Activated naive CD4-positive, alpha-beta T cell treated with anti-CD3 and anti-CD28 coated beads for 36 hours (primary cell): ENCODE data around the gene GAREM2. TPM values are rescaled to one million over a fixed set of nuclear protein-coding genes. Genes with fewer than 3 reads are reported as not detected.

Experiments used
- CTCF ChIA-PET: fragments of 350-600 bp; sonication (Branson Sonifier 250); formaldehyde crosslinking; loops from one replicate; lab custom pipeline; 2021; ENCODE audit warnings: antibody characterized with exemption; lab: Charles Lee
- DNase-seq: peaks from one replicate; pipeline ENCODE4 v3.0.0-alpha.2; 2020
- H3K27ac Mint-ChIP-seq: one replicate; pipeline ENCODE4 v1.8.0; 2021; ENCODE audit warnings: mild to moderate bottlenecking, mixed read lengths
- H3K27me3 Mint-ChIP-seq: one replicate; pipeline ENCODE4 v1.8.0; 2021; ENCODE audit warnings: low read depth, mixed read lengths
- H3K36me3 Mint-ChIP-seq: one replicate; pipeline ENCODE4 v1.8.0; 2021; ENCODE audit warnings: low read depth, mixed read lengths
- H3K4me1 Mint-ChIP-seq: one replicate; pipeline ENCODE4 v1.8.0; 2021; ENCODE audit warnings: low read depth, mixed read lengths
- H3K4me3 Mint-ChIP-seq: one replicate; pipeline ENCODE4 v1.8.0; 2021; ENCODE audit warnings: mild to moderate bottlenecking, moderate library complexity, mixed read lengths
- H3K9me3 Mint-ChIP-seq: one replicate; pipeline ENCODE4 v1.8.0; 2021; ENCODE audit warnings: mixed read lengths
- intact Hi-C: fragments of 100-400 bp; cut with micrococcal nuclease; formaldehyde crosslinking; loops from one replicate; pipeline ENCODE4 v1.15.1; 2023
- total RNA-seq, 2 experiments: library from RNA; stranded (reverse); gene quantifications; one replicate each; pipeline ENCODE4 v1.2.3, GENCODE V29; 2021

Gene GAREM2
- total RNA-seq, 2 experiments from 2014 or later, result 1.1 to 1.3 TPM

DNA sequence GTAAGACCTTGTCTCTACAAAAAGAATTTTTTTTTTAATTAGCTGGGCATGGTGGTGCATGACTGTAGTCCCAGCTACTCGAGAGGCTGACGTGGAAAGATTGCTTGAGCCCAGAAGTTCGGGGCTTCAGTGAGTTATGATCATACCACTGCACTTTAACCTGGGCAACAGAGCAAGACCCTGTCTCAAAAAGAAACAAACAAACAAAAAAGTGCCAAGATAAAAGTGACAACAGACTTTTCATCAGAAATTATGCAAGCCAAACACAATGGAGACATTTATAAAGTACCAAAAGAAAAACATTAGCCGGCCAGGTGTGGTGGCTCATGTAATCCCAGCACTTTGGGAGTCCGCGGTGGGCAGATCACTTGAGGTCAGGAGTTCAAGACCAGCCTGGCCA, 44.8 kb downstream of the GAREM2 start:
- intact Hi-C loops, result no loop called here
- no peak overlapping the region for H3K27ac Mint-ChIP-seq
- no peaks in the 10 kb centered on the region for H3K9me3 Mint-ChIP-seq
- H3K4me1 Mint-ChIP-seq, result no peaks in the 10 kb centered on the region
- DNase-seq, result no peak
- no peaks in the 10 kb centered on the region for H3K27me3 Mint-ChIP-seq
- CTCF ChIA-PET, result interaction anchor here (0.6 to 0.7 kb wide), 2 partner anchors 46 to 133 kb away, joined by 3 to 5 read pairs; no protein-coding TSS in a partner anchor
- H3K36me3 Mint-ChIP-seq, result peaks cover 21% of the 10 kb centered on the region
- H3K4me3 Mint-ChIP-seq, result no peak overlapping the region

GRCh38 chr2:26223018-26223417, 50.1 kb downstream of the GAREM2 start:
- DNase-seq, result no peak
- intact Hi-C loops, result no loop called here
- no peak overlapping the region for H3K4me3 Mint-ChIP-seq
- H3K27me3 Mint-ChIP-seq, result no peaks in the 10 kb centered on the region
- no peaks in the 10 kb centered on the region for H3K9me3 Mint-ChIP-seq
- CTCF ChIA-PET, result no interaction called here
- no peaks in the 10 kb centered on the region for H3K4me1 Mint-ChIP-seq
- H3K36me3 Mint-ChIP-seq, result peaks cover 28% of the 10 kb centered on the region
- H3K27ac Mint-ChIP-seq, result no peak overlapping the region

DNA sequence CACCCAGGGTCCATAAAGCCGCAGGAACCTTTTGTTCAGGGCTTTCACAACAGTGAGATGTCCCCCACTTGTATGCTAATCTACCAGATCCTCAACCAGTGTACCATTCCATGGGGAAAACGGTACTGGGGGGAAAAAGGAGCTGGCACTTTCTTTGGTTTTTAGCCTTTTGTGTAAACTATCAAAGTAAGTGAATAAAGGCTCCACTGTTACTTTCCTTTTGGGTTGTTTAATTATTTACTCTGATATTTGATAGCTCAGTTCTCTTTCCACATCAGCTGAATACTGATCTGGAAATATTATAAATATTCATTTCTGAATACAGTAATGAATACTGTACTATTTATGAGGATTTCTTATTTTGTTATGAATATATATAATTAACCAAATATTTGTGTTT, 51.2 kb downstream of the GAREM2 start:
- Mint-ChIP-seq H3K36me3 (peaks cover 32% of the 10 kb centered on the region), H3K4me1 (no peaks in the 10 kb centered on the region), H3K9me3 (no peaks in the 10 kb centered on the region), H3K27ac (no peak overlapping the region), H3K27me3 (no peaks in the 10 kb centered on the region), H3K4me3 (no peak overlapping the region)
- CTCF ChIA-PET, result no interaction called here
- no peak for DNase-seq
- intact Hi-C loops, result no loop called here

DNA sequence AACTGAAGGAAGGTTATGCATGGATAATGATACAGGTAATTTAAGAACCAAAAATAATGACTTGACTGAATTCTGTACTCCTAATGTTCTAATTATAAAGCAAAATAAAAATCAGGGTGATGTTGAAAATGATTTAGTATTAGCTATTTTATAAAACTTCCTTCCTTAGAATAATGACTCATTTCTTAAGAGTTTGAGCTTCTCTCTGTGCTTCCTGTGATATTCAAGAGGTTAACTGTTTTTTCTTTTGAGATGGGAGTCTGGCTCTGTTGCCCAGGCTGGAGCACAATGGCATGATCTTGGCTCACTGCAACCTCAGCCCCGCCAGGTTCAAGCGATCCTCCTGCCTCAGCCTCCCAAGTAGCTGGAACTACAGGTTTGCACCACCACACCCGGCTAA, 56.7 kb downstream of the GAREM2 start:
- H3K36me3 Mint-ChIP-seq, result peaks cover 49% of the 10 kb centered on the region
- no peaks in the 10 kb centered on the region for H3K9me3 Mint-ChIP-seq
- CTCF ChIA-PET, result interaction anchor here (0.6 kb wide), 1 partner anchor 478 kb away, joined by 3 read pairs; no protein-coding TSS in a partner anchor
- DNase-seq, result no peak
- H3K27me3 Mint-ChIP-seq, result no peaks in the 10 kb centered on the region
- no peak overlapping the region for H3K27ac Mint-ChIP-seq
- no peaks in the 10 kb centered on the region for H3K4me1 Mint-ChIP-seq
- intact Hi-C loops, result loop anchor here (5.0 kb wide), 1 partner anchor 833 kb away; no protein-coding TSS in a partner anchor
- no peak overlapping the region for H3K4me3 Mint-ChIP-seq

GRCh38 chr2:26230806-26231205, 57.9 kb downstream of the GAREM2 start:
- peaks cover 53% of the 10 kb centered on the region for H3K36me3 Mint-ChIP-seq
- CTCF ChIA-PET, result interaction anchor here (1.2 kb wide), 1 partner anchor 118 kb away, joined by 6 read pairs; no protein-coding TSS in a partner anchor
- no peak overlapping the region for H3K27ac Mint-ChIP-seq
- DNase-seq, result no peak
- H3K27me3 Mint-ChIP-seq, result no peaks in the 10 kb centered on the region
- no peak overlapping the region for H3K4me3 Mint-ChIP-seq
- no peaks in the 10 kb centered on the region for H3K9me3 Mint-ChIP-seq
- H3K4me1 Mint-ChIP-seq, result no peaks in the 10 kb centered on the region
- intact Hi-C loops, result no loop called here

- no peak overlapping the region for H3K27ac Mint-ChIP-seq
- H3K36me3 Mint-ChIP-seq, result peaks cover 21% of the 10 kb centered on the region
- CTCF ChIA-PET, result interaction anchor here (0.7 to 1.5 kb wide), 3 partner anchors 14 to 96 kb away, joined by 3 read pairs; no protein-coding TSS in a partner anchor
- DNase-seq, result no peak
- H3K9me3 Mint-ChIP-seq, result no peaks in the 10 kb centered on the region
- H3K27me3 Mint-ChIP-seq, result no peaks in the 10 kb centered on the region
- H3K4me1 Mint-ChIP-seq, result peaks cover 3% of the 10 kb centered on the region
- H3K4me3 Mint-ChIP-seq, result no peak overlapping the region
- intact Hi-C loops, result no loop called here
These were observed 62.2 kb downstream of the GAREM2 start for GRCh38 chr2:26235089-26235488.

- no peak overlapping the region for H3K27ac Mint-ChIP-seq
- H3K27me3 Mint-ChIP-seq, result no peaks in the 10 kb centered on the region
- intact Hi-C loops, result no loop called here
- peaks cover 23% of the 10 kb centered on the region for H3K4me1 Mint-ChIP-seq
- CTCF ChIA-PET, result no interaction called here
- no peak overlapping the region for H3K4me3 Mint-ChIP-seq
- H3K36me3 Mint-ChIP-seq, result peaks cover 16% of the 10 kb centered on the region
- no peaks in the 10 kb centered on the region for H3K9me3 Mint-ChIP-seq
- no peak for DNase-seq
These were observed 65.0 kb downstream of the GAREM2 start for GRCh38 chr2:26237868-26238267.

DNA sequence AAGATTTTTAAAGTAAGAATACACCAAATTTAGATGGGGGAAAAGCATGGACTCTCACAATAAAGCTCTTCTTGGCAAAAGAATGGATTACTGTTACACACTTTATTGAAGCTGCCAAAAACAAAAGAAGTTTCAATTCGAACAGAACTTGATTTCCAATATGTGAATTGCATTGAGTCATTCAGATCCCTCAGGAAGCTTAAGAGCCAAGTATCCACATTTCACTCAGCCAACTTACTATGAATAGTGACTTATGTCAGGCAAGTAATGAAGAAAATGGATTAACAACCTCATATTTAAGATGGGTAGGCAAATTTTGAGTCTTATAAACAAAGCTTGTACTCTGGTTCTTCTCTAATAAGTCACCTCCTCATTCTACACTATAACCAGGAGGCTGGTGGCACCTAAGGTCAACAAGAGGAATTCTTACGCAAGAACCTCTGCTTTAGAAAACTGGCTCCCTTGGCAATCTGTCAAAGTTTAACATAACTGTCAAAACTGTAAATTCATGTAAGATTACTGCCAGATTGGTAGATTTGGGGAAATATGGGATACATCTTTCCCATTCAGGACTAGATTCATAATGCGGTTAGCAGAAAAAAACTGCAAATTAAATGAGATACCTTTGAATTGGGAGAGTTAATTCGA, 65.5 kb downstream of the GAREM2 start:
- no peak for DNase-seq
- H3K4me3 Mint-ChIP-seq, result no peak overlapping the region
- H3K27ac Mint-ChIP-seq, result no peak overlapping the region
- no peaks in the 10 kb centered on the region for H3K9me3 Mint-ChIP-seq
- peaks cover 28% of the 10 kb centered on the region for H3K4me1 Mint-ChIP-seq
- H3K27me3 Mint-ChIP-seq, result no peaks in the 10 kb centered on the region
- CTCF ChIA-PET, result no interaction called here
- intact Hi-C loops, result no loop called here
- H3K36me3 Mint-ChIP-seq, result peaks cover 14% of the 10 kb centered on the region

Other genes with a start within 250 kb of the GAREM2 start
- 1 to 10 TPM; 3.0 to 3.4 TPM for gene KIF3C, start 190.6 kb upstream of the GAREM2 start, total RNA-seq
- 10 to 100 TPM; 84.2 to 93.0 TPM for gene RAB10, start 139.0 kb upstream of the GAREM2 start, total RNA-seq
- gene HADHA, start 71.5 kb downstream of the GAREM2 start, total RNA-seq, result 100 to 1,000 TPM; 117 to 123 TPM
- 10 to 100 TPM; 65.1 to 67.6 TPM for gene HADHB, start 71.9 kb downstream of the GAREM2 start, total RNA-seq
- gene SELENOI, start 173.1 kb downstream of the GAREM2 start, total RNA-seq, result 10 to 100 TPM; 20.0 to 22.9 TPM
- gene ADGRF3, start 173.7 kb downstream of the GAREM2 start, total RNA-seq, result 1 to 10 TPM; 2.7 to 3.0 TPM
- not detected for gene DRC1, start 228.8 kb downstream of the GAREM2 start, total RNA-seq